GM21515 (cell line): Measurements from ENCODE around the gene GNG14.
"Not testable (repeated sequence)": the region's sequence is repeated elsewhere in the genome, so short reads cannot be mapped to it uniquely, and the experiment has no call there.

ENCODE experiments used
- ATAC-seq: cut with Tn5 transposase; IDR thresholded peaks from one replicate; pipeline ENCODE4 v1.9.1; 2021; ENCODE audit not compliant: unreplicated experiment

The GNG14 gene

DNA sequence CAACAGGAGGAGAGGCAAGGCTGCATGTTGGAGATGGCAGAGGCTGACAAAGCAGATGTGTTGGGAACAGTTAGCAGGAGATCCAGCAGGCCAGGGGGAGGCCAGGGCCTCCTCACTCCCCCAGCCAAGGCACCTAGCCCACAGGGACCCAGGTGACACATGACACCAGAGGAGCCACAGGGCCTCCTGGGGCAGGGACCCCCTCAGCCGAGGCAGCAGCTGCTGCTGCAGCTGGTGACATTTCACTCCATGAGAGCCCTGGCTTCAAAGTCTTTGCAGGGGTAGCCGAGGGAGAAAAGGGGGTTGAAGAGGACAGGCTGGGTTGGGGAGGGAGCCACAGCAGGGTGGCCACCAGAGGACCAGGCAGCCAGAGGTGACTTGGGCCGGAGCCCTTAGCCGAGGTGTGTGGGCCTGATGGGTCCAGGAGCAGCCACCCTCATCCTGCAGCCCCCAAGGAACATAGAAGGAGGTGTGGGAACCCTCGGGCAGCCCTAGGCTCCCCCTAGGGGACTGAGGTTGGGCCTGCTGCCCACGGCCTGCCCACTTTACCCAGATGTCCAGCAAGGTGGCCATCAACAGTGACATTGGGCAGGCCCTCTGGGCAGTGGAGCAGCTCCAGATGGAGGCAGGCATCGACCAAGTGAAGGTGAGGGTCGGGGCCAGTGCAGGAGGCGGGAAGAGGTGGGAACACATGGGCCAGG, at the start of gene GNG14:
Gene GNG14 (plus strand): TSS at position 503 of the 701 bp plus-strand sequence. CDS start 51 bp downstream, at position 554.
- no peak for ATAC-seq

DNA sequence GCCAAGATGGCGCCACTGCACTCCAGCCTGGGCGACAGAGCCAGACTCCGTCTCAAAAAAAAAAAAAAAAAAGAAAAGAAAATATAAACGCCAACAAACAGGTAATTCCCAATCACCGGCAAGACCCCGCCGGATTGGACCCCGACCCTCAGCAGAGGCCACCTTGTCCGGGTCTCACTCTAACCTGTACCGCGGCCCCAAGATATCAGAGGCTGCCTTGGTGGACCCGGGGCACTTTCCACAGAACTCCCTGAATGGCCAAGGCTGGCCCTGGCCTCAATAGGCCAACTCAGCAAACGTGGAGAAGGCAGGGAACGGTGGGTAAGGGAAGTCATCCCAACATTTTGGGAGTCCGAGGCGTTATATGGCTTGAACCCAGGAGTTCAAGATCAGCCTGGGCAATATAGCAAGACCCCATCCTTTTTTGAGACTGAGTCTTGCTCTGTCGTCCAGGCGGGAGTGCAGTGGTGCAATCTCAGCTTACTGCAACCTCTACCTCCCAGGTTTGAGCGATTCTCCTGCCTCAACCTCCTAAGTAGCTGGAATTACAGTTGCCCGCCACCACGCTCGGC, 49.1 kb upstream of the GNG14 start:
- ATAC-seq = no peak

DNA sequence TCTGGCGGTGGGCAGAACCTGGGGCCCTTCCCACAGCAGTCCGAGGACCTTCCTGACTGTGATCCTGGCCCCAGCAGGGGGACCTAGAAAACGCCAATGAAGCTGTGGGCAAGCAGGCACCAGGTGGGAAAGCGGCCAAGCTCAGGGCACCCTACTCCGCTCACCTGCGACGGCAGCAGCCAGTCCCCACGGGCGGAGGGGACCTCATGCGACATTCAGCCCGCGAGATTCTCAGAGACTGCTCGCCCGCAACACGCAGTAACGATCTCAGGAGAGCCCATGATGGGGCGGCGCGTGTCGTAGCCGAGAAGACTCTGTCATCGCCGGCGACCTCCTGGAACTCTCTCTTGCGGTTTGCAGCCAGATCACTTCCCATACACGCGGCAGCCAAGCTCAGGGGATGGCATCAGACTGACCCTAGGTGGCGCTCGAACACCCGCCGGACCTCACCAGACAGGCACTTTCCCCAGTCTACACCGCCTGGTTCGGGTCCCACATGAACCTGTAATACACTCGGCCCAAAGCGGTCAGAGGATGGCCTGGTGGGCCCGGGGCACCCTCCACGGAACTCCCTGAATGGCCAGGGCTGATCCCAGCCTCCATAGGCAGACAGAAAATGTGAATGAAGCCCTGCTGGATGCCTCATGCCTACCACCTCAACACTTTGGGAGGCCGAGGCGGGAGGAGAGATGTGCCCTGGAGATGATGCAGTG, 47.7 kb upstream of the GNG14 start:
- ATAC-seq = peak; percentile 45

DNA sequence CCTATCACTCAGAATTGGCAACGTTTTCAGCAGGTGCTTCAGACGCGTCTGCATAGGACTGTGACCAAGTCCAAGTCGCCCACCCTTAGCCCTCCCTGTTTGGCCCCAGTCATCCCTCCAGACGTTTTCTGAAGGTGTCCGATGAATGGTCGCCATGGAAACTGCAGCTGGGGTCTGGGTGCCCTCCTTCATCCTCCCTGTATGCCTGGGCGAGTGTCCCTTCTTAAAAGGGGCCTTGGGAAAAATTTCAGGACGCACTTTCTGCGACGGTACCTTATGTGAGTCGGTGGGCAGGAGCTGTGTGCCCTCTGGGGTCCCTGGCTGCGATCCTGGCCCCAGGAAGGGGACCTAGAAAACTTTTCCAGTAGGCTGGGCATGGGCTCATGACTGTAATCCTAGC, 46.3 kb upstream of the GNG14 start:
- no peak for ATAC-seq

DNA sequence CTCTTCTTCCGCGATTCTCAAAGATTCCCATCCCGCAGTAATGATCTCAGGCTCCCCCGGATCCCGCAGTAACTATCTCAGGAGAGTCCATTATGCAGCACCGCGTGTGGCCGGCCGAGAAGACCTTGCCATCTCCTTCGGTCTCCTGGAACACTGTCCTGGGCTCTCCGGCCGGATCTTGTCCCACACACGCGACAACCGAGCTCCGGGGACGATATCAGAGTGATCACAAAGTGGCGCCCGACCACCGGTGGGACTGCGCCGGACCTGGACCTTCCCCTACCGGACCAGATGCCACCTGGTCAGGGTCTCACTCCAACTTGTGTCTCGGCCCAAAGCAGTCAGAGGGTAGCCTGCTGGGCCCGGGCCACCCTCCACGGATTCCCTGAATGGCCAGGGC, 45.3 kb upstream of the GNG14 start:
- ATAC-seq = no peak

DNA sequence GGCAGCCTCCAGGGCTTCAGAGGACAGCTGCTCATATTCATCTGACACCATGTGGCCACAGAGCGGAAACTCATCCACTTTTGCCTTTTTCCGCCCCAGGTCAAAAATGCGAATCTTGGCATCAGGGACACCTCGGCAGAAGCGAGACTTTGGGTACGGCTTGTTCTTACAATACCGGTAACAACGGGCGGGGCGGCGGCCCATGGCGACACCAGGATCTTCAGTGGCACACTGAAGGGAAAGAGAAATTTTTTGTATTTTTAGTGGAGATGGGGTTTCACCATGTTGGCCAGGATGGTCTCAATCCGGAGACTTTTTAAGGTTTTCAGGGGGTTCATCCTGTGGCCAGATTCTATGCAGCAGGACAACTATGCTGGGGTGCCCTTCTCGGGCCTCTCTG, 44.1 kb upstream of the GNG14 start:
- ATAC-seq = not testable (repeated sequence)

DNA sequence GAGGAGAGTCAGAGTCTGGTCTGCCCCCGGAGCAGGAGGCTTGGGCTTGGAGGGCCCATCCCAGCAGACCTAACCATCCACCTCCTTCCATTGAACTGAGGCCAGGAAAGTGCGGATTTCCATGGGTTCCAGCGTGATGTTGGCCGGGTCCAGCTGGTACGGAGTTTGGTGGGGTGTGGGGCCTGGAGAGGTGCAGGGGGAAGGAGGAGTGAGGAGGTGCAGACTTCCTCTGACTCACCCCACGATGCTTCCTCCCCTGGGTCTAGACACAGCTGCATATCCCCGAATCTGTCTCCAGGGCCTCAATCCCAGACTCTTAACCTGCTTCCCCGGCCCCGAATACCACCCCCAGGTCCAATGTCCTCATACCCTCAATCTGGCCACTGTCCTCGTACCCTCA, 41.2 kb upstream of the GNG14 start:
- no peak for ATAC-seq

DNA sequence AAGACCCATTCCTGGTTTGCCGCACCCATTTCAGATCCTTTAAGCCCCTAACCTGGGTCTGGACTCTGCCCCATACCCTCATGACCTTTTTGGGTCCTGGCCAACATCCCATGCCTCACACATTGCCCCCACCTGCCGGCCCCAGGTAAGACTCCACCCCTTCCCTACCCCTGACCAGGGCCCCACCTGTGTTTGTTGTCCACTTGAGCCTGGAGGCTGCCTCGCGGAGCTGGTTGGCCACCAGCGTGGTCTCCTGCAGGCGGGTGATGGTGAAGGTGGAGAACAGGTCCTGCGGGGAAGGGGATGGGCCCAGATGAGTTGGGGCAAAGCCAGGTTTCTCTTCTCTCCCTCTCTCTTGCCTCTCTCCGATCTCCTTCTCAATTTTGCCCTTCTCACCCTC, 40.8 kb upstream of the GNG14 start:
- ATAC-seq = no peak

DNA sequence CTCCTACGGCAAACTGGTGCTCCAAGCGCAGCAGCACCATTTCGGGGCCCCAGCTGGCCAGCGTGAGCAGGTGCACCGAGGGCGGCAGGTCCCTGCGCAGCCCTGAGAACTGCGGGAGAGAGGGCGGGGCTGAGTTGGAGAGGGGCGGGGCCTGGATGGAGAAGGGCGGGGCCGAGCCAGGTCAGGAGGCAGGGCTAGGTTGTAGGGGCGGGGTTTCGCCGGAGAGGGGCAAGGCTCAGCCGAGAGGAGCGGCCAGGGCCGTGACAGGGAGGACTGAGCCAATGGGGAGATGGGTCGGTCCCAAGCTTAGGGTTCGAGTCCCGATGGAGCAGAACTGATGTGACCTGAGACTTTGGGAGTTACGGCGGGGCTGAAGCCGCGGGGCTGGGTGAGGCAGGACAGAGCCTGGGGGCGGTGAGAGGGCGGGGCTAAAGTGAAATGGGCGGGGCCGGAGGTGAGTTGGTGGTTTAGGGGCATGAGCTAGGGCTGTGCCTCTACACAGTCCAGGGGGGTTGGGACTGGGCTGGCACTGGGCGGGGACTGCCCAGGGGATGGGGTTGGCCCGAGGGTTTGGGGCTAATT, 40.2 kb upstream of the GNG14 start:
- no peak for ATAC-seq

DNA sequence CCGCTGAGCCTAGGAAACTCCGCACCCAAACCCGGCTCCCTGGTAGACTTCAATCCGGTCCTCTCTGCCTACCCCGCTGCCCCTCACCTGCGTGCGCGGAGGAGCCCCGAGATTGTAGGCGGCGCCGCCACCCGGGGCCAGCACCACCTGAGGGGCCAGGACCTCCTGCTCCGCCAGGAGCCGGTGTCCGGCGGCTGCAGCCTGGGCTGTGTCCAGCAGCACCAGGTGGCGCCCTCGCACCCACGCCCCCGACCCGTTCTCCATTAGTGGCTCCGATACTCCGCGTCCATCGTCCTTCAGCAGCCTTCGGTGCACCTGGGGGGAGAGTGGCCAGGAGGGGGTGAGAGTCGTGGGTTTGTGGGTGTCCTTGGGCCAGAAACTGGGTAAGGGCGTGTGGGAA, 39.7 kb upstream of the GNG14 start:
- ATAC-seq = no peak

DNA sequence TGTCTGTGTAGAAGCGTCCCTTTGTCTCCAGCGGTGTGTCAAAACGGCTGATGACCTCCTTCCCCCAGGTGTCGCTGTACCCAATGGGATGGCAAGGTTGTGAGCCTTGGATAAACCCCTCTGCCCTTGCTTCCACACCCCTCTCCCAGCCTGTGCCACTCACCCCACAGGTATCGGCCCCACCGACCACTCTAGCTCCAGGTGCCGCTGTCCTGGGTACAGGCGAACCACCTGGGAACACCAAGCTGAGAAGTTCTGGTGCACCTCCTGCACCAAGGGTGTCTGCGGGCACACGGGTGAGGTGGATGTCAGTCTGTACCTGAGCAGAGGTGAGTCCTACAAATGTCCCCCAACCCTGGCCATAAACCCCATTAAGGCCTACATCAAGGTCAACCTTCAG, 37.9 kb upstream of the GNG14 start:
- no peak for ATAC-seq

DNA sequence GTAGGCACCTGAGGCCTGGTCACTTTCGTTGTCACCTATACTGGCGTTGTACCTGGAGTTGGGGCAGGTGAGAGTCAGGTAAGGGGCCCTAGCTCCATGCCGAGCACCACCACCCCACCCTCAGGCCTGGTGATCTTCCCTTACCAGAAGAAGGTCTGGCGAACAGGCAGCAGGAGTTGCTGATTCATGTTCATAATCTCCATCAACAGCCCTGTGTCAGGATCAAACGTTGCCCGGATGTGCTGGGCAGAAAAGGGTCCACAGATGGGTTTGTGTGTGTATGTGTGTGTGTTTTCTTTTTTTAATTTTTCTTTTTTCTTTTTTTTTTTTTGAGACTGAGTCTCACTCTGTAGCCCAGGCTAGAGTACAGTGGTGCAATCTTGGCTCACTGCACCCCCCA, 35.6 kb upstream of the GNG14 start:
- no peak for ATAC-seq

DNA sequence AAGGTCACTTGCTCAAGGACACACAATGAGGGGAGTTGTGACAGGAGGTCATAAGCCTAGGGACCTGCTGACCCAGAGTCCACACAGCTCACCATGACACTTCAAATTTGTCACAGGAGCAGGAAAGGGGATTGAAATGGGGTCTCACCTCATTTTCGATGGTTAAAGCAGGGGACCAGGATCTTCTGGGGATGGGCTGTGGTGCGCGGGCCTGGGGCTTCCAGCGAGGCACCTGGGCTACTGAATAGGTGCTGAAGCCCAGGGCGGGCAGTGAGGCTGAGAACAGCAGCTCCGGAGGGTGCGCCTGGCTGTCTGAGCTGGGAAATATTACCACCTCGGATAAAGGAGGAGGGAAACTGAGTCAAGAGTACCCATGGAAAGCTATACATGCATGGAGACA, 32.3 kb upstream of the GNG14 start:
- no peak for ATAC-seq

DNA sequence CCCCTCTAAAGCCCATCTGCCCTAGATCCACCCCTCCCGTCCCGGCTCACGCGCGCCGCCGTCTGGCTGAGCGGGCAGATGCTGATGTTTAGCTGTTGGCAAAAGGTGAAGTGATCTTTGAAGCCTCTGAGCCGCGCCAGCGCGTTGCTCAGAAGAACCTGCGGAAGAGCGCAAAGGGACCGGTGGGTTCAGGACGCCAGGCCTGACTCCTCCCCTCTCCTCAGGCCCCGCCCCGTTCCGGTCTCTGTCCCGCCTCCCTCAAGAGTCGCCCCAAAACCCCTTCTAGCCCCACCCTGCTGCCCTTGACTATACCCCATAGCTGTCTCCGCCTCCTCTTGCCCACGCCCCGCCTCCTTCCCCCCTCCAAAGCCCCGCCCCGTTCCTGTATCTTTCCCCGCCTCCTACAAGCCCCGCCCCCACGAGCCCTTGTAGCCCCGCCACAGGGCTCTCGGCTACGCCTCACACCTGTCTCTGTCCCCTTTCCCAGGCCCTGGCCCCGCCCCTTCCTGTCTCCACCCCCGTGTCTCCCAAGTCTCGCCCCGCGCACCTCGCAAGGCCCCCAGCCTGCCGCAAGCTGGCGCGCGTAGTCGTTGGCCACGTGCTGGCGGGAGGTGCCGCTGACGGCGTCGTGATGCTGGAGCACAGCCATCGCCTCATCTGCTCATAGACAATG, 30.8 kb upstream of the GNG14 start:
- no peak for ATAC-seq

DNA sequence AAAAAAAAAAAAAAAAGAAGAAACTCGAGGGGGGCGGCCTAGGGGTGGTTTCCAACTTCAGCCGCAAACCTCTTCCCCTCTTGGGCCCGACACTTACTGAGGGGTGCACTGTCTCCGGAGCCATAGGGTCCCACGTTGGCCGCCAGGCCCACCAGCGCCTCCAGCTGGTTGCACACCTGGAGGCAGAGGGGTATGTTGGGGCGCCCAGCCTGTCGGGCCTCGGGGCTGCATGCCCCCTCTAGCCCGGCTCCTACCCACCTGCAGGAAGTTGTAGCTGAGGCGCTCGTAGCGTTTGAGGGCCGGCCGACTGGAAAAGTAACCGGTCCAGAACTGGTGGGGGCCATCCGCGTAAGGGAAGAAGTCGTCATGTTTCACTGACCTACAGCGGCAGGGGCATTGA, 29.8 kb upstream of the GNG14 start:
- ATAC-seq = no peak

DNA sequence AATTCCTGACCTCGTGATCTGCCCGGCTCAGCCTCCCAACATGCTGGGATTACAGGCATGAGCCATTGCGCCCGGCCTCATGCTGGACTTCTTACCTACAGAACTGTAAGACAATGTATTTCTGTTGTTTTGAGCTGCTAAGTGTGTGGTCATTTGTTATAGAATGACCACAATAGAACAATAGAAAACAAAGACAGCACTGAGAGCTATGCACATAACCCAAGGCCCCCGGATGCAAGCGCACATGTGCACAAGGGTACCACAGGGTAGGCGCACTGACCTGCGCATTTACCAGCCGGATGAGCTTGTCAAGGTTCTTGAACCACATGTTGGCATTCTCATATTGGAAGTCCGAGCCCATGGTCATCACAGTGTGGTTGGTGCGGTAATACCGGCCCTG, 26.8 kb upstream of the GNG14 start:
- ATAC-seq = no peak

DNA sequence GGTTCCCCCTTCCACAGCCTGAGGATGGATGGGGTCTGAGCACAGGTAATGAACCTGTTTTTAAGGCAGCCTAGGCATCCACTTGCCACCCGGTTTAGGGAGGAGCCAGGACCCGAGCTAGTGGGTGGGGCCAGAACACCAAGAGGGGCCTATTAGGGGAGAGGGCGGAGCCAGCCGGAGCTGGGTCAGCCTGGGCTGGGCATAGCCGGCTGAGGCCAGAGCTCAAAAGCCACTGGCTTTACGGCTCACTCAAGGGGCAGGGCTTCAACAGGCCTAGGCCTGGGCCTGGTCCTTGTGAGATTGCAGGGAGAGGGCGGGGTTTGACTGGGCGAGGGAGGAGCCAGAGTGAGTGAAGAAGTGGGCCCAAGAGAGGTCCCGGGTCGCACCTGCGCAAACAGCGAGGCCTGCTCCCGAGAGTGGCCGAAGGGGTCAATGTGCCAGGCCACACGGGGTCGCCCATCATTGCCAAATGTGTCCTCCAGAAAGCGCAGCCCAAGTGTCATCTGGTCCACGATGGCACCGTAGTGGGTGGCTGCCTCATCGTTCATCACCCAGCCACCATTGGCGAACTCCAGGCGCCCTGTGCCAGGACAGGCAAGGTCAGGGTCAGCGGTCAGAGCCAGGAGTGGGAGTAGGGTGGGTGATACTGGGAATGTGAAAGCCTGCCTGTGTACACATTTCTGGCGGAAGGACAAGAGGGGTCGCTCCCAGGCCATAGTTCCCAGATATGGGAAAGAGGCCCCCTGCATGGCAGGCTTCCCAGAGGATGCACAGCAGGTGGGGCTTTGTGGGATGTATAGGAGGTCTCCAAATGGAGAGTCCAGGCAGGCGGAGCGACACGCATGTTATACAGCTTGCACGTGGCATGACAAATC, 23.2 kb upstream of the GNG14 start:
- ATAC-seq = no peak

DNA sequence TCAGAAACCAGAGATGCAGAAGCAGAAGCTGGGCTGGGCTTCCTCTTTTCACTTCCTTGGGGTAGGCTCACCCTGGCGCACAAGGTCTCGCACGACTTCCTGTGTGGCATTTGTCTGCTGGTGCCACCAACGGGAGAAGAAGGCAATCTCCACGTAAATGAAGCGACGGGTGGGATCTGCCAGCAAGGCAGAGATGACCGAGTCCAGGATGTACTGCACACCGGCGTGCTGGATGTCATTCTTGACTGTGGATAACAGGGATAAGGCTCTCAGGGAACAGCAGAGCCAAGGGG, 22.6 kb upstream of the GNG14 start:
- no peak for ATAC-seq

DNA sequence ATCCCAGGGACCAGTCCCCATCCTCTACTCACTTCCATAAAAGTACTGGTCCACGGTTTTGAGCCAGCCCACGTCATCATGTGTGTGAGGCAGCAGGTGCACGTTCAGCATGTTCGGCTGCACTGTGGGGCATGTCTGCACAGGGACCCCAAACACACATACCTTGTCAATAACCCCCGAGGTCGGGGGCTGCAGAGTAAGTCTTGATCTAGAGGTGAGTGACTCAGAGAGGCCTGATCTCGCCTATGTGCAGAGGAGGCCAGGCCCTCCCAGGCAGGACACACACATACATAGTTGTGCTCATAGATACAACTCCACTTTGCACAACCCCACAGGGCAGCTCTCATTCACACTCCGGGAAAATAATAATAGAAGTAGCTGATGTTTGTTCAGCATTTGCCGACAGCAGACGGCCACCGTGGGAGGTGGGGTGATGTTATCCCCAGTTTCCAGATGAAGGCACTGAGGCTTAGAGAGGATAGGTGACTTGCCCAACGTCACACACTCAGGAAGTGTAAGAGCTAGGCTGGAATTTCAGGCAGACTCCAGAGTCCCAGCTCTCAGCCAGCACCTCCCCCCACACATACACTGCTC, 22.0 kb upstream of the GNG14 start:
- ATAC-seq = no peak

DNA sequence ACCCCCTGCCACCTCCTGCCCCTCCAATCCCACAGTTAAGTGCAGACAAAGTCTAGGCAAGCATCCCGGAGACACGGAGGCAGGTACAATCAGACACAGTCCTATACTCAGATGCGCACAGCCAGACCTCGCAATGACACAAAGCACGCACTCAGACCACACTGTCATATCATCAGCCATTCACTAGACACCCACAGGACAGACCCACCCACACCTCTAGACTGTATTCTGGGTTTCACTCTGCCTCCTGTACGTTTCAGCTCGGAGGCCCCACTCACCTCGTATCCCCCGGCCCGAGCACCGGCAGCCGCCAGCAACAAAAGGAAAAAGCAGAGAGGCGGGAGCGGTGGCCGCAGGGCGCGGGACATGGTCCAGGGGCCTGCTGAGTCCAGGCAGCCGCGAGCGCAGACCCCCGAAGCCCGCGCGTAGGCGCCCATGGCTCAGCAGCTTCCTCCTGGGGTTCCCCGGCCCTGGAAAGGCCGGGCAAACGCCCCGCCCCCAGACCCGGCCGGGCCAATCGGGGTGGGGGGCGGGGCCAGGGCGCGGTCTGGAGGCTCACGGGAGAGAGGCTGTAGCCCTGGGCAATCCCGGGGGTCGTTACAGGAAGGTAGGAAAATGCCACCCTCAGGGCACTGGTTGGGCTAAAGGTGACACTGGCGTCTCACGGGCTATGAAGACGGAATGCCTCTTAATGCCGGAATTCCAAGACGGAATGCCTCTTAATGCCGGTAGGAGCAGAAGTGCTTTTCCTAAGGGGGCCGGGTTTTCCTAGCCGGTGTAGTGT, 21.3 kb upstream of the GNG14 start, which contains the start of the genes MAN2B1 and WDR83:
Gene MAN2B1 (minus strand): TSS at position 478 of the 784 bp plus-strand sequence. CDS start 41 bp downstream, at position 437.
Gene WDR83 (plus strand): TSS at position 543 of the 784 bp plus-strand sequence. CDS start 2,984 bp downstream, outside the sequence.
- peak; percentile 37 for ATAC-seq
